SK-N-SH (cell line): ENCODE measurements around the gene SUGP2. TPM values are rescaled to one million over a fixed set of nuclear protein-coding genes. Genes with fewer than 3 reads are reported as not detected.

Source experiments
- CTCF ChIA-PET: fragments of 300-600, 350-600 bp; formaldehyde crosslinking; extraction: SDS; loops from one replicate; lab custom pipeline; 2021; lab: Yijun Ruan, JAX
- POLR2A ChIA-PET: fragments of 350-600 bp; sonication (Branson Sonifier 250); formaldehyde crosslinking; extraction: SDS; loops from one replicate; lab custom pipeline; 2020; ENCODE audit warnings: antibody characterized with exemption, inconsistent platforms; lab: Yijun Ruan, JAX
- DNase-seq: peaks from one replicate; pipeline ENCODE4 v3.0.0; 2012
- H2AFZ ChIP-seq: fragments of 200-600 bp; sonication (generic); 2 replicates; pipeline ENCODE4 v1.8.1; 2016; ENCODE audit warnings: antibody characterized with exemption, mild to moderate bottlenecking, low read depth
- H3F3A ChIP-seq: fragments of 200-600 bp; sonication (generic); replicated peaks from 2 replicates; pipeline ENCODE3; 2016; ENCODE audit warnings: antibody characterized with exemption, mild to moderate bottlenecking; ENCODE audit not compliant: insufficient read depth
- H3K27ac ChIP-seq, 2 experiments: fragments of 200-500 bp in 1 of 2; fragments of 200-600 bp in 1 of 2; sonication (Bioruptor generic) in 1 of 2; sonication (generic), shearing (Covaris generic) in 1 of 2; 2 replicates each; pipeline versions ENCODE4 v1.5.1 to v1.6.1; 2014 to 2016; ENCODE audit warnings: low read depth in 2 of 2, inconsistent platforms in 1 of 2, low read length in 1 of 2, mild to moderate bottlenecking in 1 of 2, mixed read lengths in 1 of 2
- H3K27me3 ChIP-seq: fragments of 200-600 bp; sonication (generic), shearing (Covaris generic); 2 replicates; pipeline ENCODE4 v1.6.1; 2016; ENCODE audit warnings: mixed run types; ENCODE audit not compliant: insufficient read depth
- H3K36me3 ChIP-seq, 2 experiments: fragments of 200-500 bp in 1 of 2; fragments of 200-600 bp in 1 of 2; sonication (Bioruptor generic) in 1 of 2; sonication (generic) in 1 of 2; replicated peaks in 1 of 2; 2 replicates each; pipeline versions ENCODE3 to v1.5.1; 2014 to 2016; ENCODE audit warnings: low read length in 1 of 2, mild to moderate bottlenecking in 1 of 2; ENCODE audit not compliant: insufficient read depth in 2 of 2, control insufficient read depth in 1 of 2
- H3K4me1 ChIP-seq, 2 experiments: fragments of 200-500 bp in 1 of 2; fragments of 200-600 bp in 1 of 2; sonication (Bioruptor generic) in 1 of 2; sonication (generic), shearing (Covaris generic) in 1 of 2; 2 replicates each; pipeline versions ENCODE4 v1.5.1 to v1.6.1; 2014 to 2016; ENCODE audit warnings: low read depth in 1 of 2, low read length in 1 of 2, mixed run types in 1 of 2; ENCODE audit not compliant: insufficient read depth in 2 of 2, control insufficient read depth in 1 of 2
- H3K4me2 ChIP-seq: fragments of 200-600 bp; sonication (generic), shearing (Covaris generic); 2 replicates; pipeline ENCODE4 v1.6.1; 2017; ENCODE audit warnings: mixed run types
- H3K4me3 ChIP-seq, 2 experiments: fragments of 200-500 bp in 1 of 2; fragments of 200-600 bp in 1 of 2; sonication (Bioruptor generic) in 1 of 2; sonication (generic), shearing (Covaris generic) in 1 of 2; 2 replicates each; pipeline versions ENCODE4 v1.5.1 to v1.8.1; 2014 to 2016; ENCODE audit warnings: low read depth in 2 of 2, inconsistent platforms in 1 of 2, low read length in 1 of 2, mild to moderate bottlenecking in 1 of 2, mixed read lengths in 1 of 2, moderate library complexity in 1 of 2
- H3K79me2 ChIP-seq: fragments of 200-600 bp; sonication (generic); 2 replicates; pipeline ENCODE4 v1.8.1; 2017; ENCODE audit warnings: mild to moderate bottlenecking; ENCODE audit not compliant: insufficient read depth
- H3K9ac ChIP-seq: fragments of 200-600 bp; sonication (generic); 2 replicates; pipeline ENCODE4 v1.6.1; 2017; ENCODE audit warnings: mixed run types
- H3K9me2 ChIP-seq: fragments of 200-600 bp; sonication (generic); 2 replicates; pipeline ENCODE4 v1.6.1; 2017; ENCODE audit warnings: mixed run types
- H3K9me3 ChIP-seq: fragments of 200-600 bp; sonication (generic); 2 replicates; pipeline ENCODE4 v1.6.1; 2017; ENCODE audit warnings: mixed run types, mild to moderate bottlenecking, moderate library complexity
- H4K20me1 ChIP-seq: fragments of 200-600 bp; sonication (generic); 2 replicates; pipeline ENCODE4 v1.6.1; 2017; ENCODE audit warnings: mild to moderate bottlenecking, mixed run types; ENCODE audit not compliant: insufficient read depth
- EP300 ChIP-seq, 2 experiments: IDR thresholded peaks; 2 replicates each; pipeline versions ENCODE4 v1.4.0 to v1.6.1; 2012; ENCODE audit warnings: borderline replicate concordance in 1 of 2, low read depth in 1 of 2, low read length in 1 of 2
- EZH2phosphoT487 ChIP-seq: fragments of 200-600 bp; sonication (generic); IDR thresholded peaks from 2 replicates; pipeline ENCODE4 v1.6.1; 2017; ENCODE audit warnings: low read depth, mixed run types, mild to moderate bottlenecking, antibody characterized with exemption, moderate library complexity, borderline replicate concordance
- FOXJ3 ChIP-seq: sonication (generic); formaldehyde crosslinking; IDR thresholded peaks from 2 replicates; pipeline ENCODE4 v1.5.1; 2020; ENCODE audit warnings: mild to moderate bottlenecking, missing genetic modification reagents
- GABPA ChIP-seq: IDR thresholded peaks from 2 replicates; pipeline ENCODE4 v1.4.0; 2012; ENCODE audit warnings: low read depth, mild to moderate bottlenecking
- GATA2 ChIP-seq: sonication (generic); formaldehyde crosslinking; IDR thresholded peaks from 2 replicates; pipeline ENCODE4 v1.5.0; 2020; ENCODE audit warnings: mild to moderate bottlenecking, missing genetic modification reagents
- MEF2A ChIP-seq: IDR thresholded peaks from 2 replicates; pipeline ENCODE4 v1.4.0; 2012; ENCODE audit warnings: low read depth, borderline replicate concordance
- POLR2AphosphoS5 ChIP-seq: IDR thresholded peaks from 2 replicates; pipeline ENCODE4 v1.6.1; 2012; ENCODE audit warnings: low read depth, low read length
- RAD21 ChIP-seq: IDR thresholded peaks from 2 replicates; pipeline ENCODE4 v1.6.1; 2012; ENCODE audit warnings: mild to moderate bottlenecking, low read length
- RFX5 ChIP-seq: IDR thresholded peaks from 2 replicates; pipeline ENCODE4 v1.6.1; 2012; ENCODE audit warnings: mild to moderate bottlenecking, improper control_type of control experiment, low read length
- RXRA ChIP-seq: IDR thresholded peaks from 2 replicates; pipeline ENCODE4 v1.4.0; 2012; ENCODE audit warnings: low read depth, mild to moderate bottlenecking, borderline replicate concordance
- SMC3 ChIP-seq: IDR thresholded peaks from 2 replicates; pipeline ENCODE4 v1.6.1; 2012; ENCODE audit warnings: low read depth, low read length, improper control_type of control experiment
- TAF1 ChIP-seq: IDR thresholded peaks from 2 replicates; pipeline ENCODE4 v1.6.1; 2012; ENCODE audit warnings: low read depth, mild to moderate bottlenecking, low read length, moderate library complexity, borderline replicate concordance
- TCF12 ChIP-seq: IDR thresholded peaks from 2 replicates; pipeline ENCODE4 v1.4.0; 2012
- TEAD4 ChIP-seq: IDR thresholded peaks from 2 replicates; pipeline ENCODE4 v1.4.0; 2012; ENCODE audit warnings: mild to moderate bottlenecking, borderline replicate concordance; ENCODE audit not compliant: insufficient read depth
- YY1 ChIP-seq: IDR thresholded peaks from 2 replicates; pipeline ENCODE4 v1.4.0; 2012; ENCODE audit warnings: low read depth, mild to moderate bottlenecking
- WGBS: methylation state at CpG from one replicate; pipeline ENCODE4 v1.1.6; 2017; ENCODE audit warnings: low lambda C conversion rate; 5-methylcytosine and 5-hydroxymethylcytosine counted together
- polyA plus RNA-seq, 3 experiments: library from polyadenylated mRNA; depleted of rRNA; stranded (reverse); fragments of >200 nt; gene quantifications; 2 replicates each; pipeline ENCODE4 v1.2.3, GENCODE V29; 2012
- TF ChIP-seq, protein P1 (sequence below): IDR thresholded peaks from 2 replicates; pipeline ENCODE4 v1.6.1; 2012; ENCODE audit warnings: mild to moderate bottlenecking, low read depth, low read length, moderate library complexity
- TF ChIP-seq, protein P2 (sequence below): IDR thresholded peaks from 2 replicates; pipeline ENCODE4 v1.4.0; 2012; ENCODE audit warnings: low read depth, borderline replicate concordance
- TF ChIP-seq, protein P3 (sequence below): IDR thresholded peaks from 2 replicates; pipeline ENCODE4 v1.4.0; 2012; ENCODE audit warnings: low read depth, borderline replicate concordance

The SUGP2 gene
- polyA plus RNA-seq, 1 of the 3 experiments (the other 2 are of a cell fraction) = 56.3 TPM

DNA sequence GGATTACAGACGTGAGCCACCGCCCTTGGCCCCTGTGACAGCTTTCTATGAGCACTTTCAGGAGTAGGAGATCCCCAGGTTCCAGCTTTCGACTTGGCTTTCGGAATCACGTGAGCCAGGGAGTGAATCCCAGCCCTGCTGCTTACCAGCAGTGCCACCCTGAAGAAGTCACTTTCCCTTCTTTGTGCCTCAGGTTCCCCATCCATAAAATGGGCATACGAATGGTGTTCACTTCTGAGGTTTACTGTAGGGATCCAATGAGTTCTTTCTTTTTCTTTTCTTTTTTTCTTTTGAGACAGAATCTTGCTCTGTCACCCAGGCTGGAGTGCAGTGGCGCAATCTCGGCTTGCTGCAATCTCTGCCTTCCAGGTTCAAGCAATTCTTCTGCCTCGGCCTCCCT is 88.0 kb downstream of the SUGP2 start:
- POLR2A ChIA-PET = no interaction called here
- no peaks in the 10 kb centered on the region for H4K20me1 ChIP-seq
- H3K27ac ChIP-seq = no peak overlapping the region
- H3K4me3 ChIP-seq = no peak overlapping the region
- no peaks in the 10 kb centered on the region for H3K9me3 ChIP-seq
- no peak for DNase-seq
- WGBS = 94% methylated on average over 7 of the region's 9 CpGs
- no peaks in the 10 kb centered on the region for H3K9me2 ChIP-seq
- no peak overlapping the region for H3K4me2 ChIP-seq
- H3K27me3 ChIP-seq = no peaks in the 10 kb centered on the region
- H2AFZ ChIP-seq = no peak overlapping the region
- no peak for TF ChIP-seq TAF1
- no peak for TF ChIP-seq MEF2A
- TF ChIP-seq FOXJ3 (CRISPR knock-in tag) = no peak
- no peak for TF ChIP-seq EP300 (IDR thresholded peaks at IDR 0.05; ENCODE audit: borderline replicate concordance in 1 of 2, low read depth in 1 of 2, low read length in 1 of 2)
- TF ChIP-seq YY1 = no peak
- TF ChIP-seq, all 33 proteins: peak for 0
- H3K36me3 ChIP-seq = no peaks in the 10 kb centered on the region
- H3K79me2 ChIP-seq = peaks cover 5% of the 10 kb centered on the region
- no peak overlapping the region for H3K9ac ChIP-seq
- peaks cover 3% of the 10 kb centered on the region for H3F3A ChIP-seq
- H3K4me1 ChIP-seq = peaks cover 0 to 5% of the 10 kb centered on the region in 2 experiments; a peak in 1 of 4 replicates
- CTCF ChIA-PET = interaction anchor here (0.7 to 2.5 kb wide), 2 partner anchors 42 to 81 kb away, joined by 3 to 11 read pairs; no protein-coding TSS in a partner anchor

DNA sequence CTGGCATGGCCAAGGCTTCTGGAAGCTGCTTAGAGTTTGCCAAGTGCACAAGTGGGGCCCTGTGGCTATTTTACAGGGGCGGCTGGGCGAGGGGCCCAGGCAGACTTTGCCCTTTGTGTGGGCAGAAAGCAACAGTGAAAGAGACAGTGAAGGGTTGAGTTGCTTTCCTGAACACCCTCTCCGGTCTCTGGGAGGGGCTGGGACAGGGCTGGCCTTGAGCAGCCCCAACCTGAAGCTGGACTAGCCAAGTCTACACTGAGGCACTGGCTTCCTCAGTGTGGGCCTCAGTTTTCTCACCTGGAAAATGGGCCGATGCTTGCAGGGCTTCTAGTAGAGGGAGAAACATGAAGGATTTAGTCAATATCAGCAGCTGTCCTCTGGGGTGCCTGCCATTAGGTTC is 89.9 kb downstream of the SUGP2 start:
- peaks cover 0 to 10% of the 10 kb centered on the region in 2 experiments; a peak in 1 of 4 replicates for H3K4me1 ChIP-seq
- H3K36me3 ChIP-seq = peaks cover 0 to under 1% of the 10 kb centered on the region in 2 experiments
- peaks cover 3% of the 10 kb centered on the region for H3F3A ChIP-seq
- no peaks in the 10 kb centered on the region for H3K9me2 ChIP-seq
- H3K9me3 ChIP-seq = no peaks in the 10 kb centered on the region
- no peak overlapping the region for H3K4me3 ChIP-seq
- no peak overlapping the region for H3K9ac ChIP-seq
- H3K79me2 ChIP-seq = peaks cover 23% of the 10 kb centered on the region
- ChIA-PET CTCF (interaction anchor here (1.2 to 2.5 kb wide), 3 partner anchors 24 to 48 kb away, joined by 3 to 11 read pairs (median 7); partner anchors contain the start of genes CERS1, COPE and DDX49), POLR2A (no interaction called here)
- H2AFZ ChIP-seq = no peak overlapping the region
- H3K27ac ChIP-seq = no peak overlapping the region
- no peak overlapping the region for H3K4me2 ChIP-seq
- DNase-seq = no peak
- 0 out of 2 replicates have a peak, but pooled peaks cover 5% of the 10 kb centered on the region for H4K20me1 ChIP-seq
- WGBS = 75% methylated on average over 4 of the region's 4 CpGs
- no peaks in the 10 kb centered on the region for H3K27me3 ChIP-seq
- TF ChIP-seq TEAD4 (no peak), RXRA (no peak), GABPA (no peak), RAD21 (no peak), GATA2 (no peak), SMC3 (no peak), TCF12 (no peak), POLR2AphosphoS5 (no peak), YY1 (no peak), MEF2A (no peak), EZH2phosphoT487 (no peak), FOXJ3 (CRISPR knock-in tag) (no peak), RFX5 (no peak), EP300 (IDR thresholded peaks at IDR 0.05; ENCODE audit: borderline replicate concordance in 1 of 2, low read depth in 1 of 2, low read length in 1 of 2) (no peak)
- TF ChIP-seq, protein P1, sequence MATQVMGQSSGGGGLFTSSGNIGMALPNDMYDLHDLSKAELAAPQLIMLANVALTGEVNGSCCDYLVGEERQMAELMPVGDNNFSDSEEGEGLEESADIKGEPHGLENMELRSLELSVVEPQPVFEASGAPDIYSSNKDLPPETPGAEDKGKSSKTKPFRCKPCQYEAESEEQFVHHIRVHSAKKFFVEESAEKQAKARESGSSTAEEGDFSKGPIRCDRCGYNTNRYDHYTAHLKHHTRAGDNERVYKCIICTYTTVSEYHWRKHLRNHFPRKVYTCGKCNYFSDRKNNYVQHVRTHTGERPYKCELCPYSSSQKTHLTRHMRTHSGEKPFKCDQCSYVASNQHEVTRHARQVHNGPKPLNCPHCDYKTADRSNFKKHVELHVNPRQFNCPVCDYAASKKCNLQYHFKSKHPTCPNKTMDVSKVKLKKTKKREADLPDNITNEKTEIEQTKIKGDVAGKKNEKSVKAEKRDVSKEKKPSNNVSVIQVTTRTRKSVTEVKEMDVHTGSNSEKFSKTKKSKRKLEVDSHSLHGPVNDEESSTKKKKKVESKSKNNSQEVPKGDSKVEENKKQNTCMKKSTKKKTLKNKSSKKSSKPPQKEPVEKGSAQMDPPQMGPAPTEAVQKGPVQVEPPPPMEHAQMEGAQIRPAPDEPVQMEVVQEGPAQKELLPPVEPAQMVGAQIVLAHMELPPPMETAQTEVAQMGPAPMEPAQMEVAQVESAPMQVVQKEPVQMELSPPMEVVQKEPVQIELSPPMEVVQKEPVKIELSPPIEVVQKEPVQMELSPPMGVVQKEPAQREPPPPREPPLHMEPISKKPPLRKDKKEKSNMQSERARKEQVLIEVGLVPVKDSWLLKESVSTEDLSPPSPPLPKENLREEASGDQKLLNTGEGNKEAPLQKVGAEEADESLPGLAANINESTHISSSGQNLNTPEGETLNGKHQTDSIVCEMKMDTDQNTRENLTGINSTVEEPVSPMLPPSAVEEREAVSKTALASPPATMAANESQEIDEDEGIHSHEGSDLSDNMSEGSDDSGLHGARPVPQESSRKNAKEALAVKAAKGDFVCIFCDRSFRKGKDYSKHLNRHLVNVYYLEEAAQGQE = no peak
- TF ChIP-seq, protein P2, sequence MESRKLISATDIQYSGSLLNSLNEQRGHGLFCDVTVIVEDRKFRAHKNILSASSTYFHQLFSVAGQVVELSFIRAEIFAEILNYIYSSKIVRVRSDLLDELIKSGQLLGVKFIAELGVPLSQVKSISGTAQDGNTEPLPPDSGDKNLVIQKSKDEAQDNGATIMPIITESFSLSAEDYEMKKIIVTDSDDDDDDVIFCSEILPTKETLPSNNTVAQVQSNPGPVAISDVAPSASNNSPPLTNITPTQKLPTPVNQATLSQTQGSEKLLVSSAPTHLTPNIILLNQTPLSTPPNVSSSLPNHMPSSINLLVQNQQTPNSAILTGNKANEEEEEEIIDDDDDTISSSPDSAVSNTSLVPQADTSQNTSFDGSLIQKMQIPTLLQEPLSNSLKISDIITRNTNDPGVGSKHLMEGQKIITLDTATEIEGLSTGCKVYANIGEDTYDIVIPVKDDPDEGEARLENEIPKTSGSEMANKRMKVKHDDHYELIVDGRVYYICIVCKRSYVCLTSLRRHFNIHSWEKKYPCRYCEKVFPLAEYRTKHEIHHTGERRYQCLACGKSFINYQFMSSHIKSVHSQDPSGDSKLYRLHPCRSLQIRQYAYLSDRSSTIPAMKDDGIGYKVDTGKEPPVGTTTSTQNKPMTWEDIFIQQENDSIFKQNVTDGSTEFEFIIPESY = no peak
- TF ChIP-seq, protein P3, sequence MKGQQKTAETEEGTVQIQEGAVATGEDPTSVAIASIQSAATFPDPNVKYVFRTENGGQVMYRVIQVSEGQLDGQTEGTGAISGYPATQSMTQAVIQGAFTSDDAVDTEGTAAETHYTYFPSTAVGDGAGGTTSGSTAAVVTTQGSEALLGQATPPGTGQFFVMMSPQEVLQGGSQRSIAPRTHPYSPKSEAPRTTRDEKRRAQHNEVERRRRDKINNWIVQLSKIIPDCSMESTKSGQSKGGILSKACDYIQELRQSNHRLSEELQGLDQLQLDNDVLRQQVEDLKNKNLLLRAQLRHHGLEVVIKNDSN = no peak
